IMR-90 (cell line): ENCODE measurements around the gene GOLGA6A. TPM values are rescaled to one million over a fixed set of nuclear protein-coding genes. Genes with fewer than 3 reads are reported as not detected.
"Not testable (repeated sequence)": the region's sequence is repeated elsewhere in the genome, so short reads cannot be mapped to it uniquely, and the experiment has no call there.

ENCODE experiments used
- ATAC-seq: fragments of 200-7000 bp; cut with Tn5 transposase; 2 replicates; pipeline ENCODE4 v1.9.1; 2020; ENCODE audit warnings: low read depth, mild to moderate bottlenecking, moderate library complexity
- BruUV-seq: library from RNA; stranded (reverse); fragments of 400-500 nt; replicated peaks from 2 replicates; lab custom pipeline; 2021; lab: Mats Ljungman, UMichigan
- CTCF ChIA-PET: fragments of 300-600 bp; formaldehyde crosslinking; extraction: SDS; loops from one replicate; lab custom pipeline; 2021; ENCODE audit warnings: antibody characterized with exemption; lab: Yijun Ruan, JAX
- POLR2A ChIA-PET: fragments of 300-600 bp; sonication (Branson Sonifier 250); formaldehyde crosslinking; loops from one replicate; lab custom pipeline; 2022; ENCODE audit warnings: antibody characterized with exemption; ENCODE audit not compliant: unreplicated experiment; lab: Charles Lee
- DNase-seq: peaks from one replicate; pipeline ENCODE4 v3.0.0; 2013
- H2AFZ ChIP-seq: replicated peaks from 2 replicates; pipeline ENCODE3; 2013; ENCODE audit warnings: low read length, mild to moderate bottlenecking; ENCODE audit not compliant: poor library complexity
- H2AK5ac ChIP-seq: 2 replicates; pipeline ENCODE4 v1.6.1; 2013; ENCODE audit warnings: low read depth, low read length, inconsistent platforms
- H2AK9ac ChIP-seq: replicated peaks from 2 replicates; pipeline ENCODE3; 2013; ENCODE audit warnings: mild to moderate bottlenecking, low read depth, low read length, moderate library complexity; ENCODE audit not compliant: poor library complexity
- H2BK120ac ChIP-seq: 2 replicates; pipeline ENCODE4 v1.6.1; 2013; ENCODE audit warnings: low read depth, low read length, inconsistent platforms
- H2BK15ac ChIP-seq: 3 replicates; pipeline ENCODE4 v1.6.1; 2013; ENCODE audit warnings: low read depth, low read length, inconsistent platforms
- H2BK20ac ChIP-seq: 2 replicates; pipeline ENCODE4 v1.6.1; 2013; ENCODE audit warnings: low read depth, mild to moderate bottlenecking, inconsistent platforms, low read length, moderate library complexity
- H2BK5ac ChIP-seq: 2 replicates; pipeline ENCODE4 v1.6.1; 2013; ENCODE audit warnings: mild to moderate bottlenecking, low read depth, low read length, inconsistent platforms; ENCODE audit not compliant: poor library complexity, severe bottlenecking
- H3K14ac ChIP-seq: replicated peaks from 2 replicates; pipeline ENCODE4 v1.6.1; 2013; ENCODE audit warnings: low read depth, low read length, inconsistent platforms
- H3K18ac ChIP-seq: 2 replicates; pipeline ENCODE4 v1.6.1; 2013; ENCODE audit warnings: low read depth, low read length, control low read depth
- H3K23ac ChIP-seq: 2 replicates; pipeline ENCODE4 v1.6.1; 2013; ENCODE audit warnings: low read depth, low read length, inconsistent platforms
- H3K27ac ChIP-seq: 2 replicates; pipeline ENCODE4 v1.5.1; 2013; ENCODE audit warnings: mild to moderate bottlenecking, control low read depth, low read length; ENCODE audit not compliant: insufficient read depth
- H3K27me3 ChIP-seq: 2 replicates; pipeline ENCODE4 v1.6.1; 2013; ENCODE audit warnings: low read length; ENCODE audit not compliant: control insufficient read depth, insufficient read depth
- H3K36me3 ChIP-seq: 2 replicates; pipeline ENCODE4 v1.6.1; 2013; ENCODE audit warnings: low read length, mixed read lengths; ENCODE audit not compliant: control insufficient read depth, insufficient read depth
- H3K4ac ChIP-seq: 2 replicates; pipeline ENCODE4 v1.6.1; 2013; ENCODE audit warnings: low read depth, low read length, inconsistent platforms
- H3K4me1 ChIP-seq: 2 replicates; pipeline ENCODE4 v1.6.1; 2013; ENCODE audit warnings: low read length, mixed read lengths; ENCODE audit not compliant: control insufficient read depth, insufficient read depth
- H3K4me2 ChIP-seq: 2 replicates; pipeline ENCODE4 v1.6.1; 2013; ENCODE audit warnings: low read depth, mild to moderate bottlenecking, control low read depth, low read length, moderate library complexity
- H3K4me3 ChIP-seq: 2 replicates; pipeline ENCODE4 v1.5.1; 2013; ENCODE audit warnings: low read depth, mild to moderate bottlenecking, control low read depth, low read length, moderate library complexity; ENCODE audit not compliant: insufficient read depth
- H3K56ac ChIP-seq: 2 replicates; pipeline ENCODE4 v1.6.1; 2013; ENCODE audit warnings: low read length, inconsistent platforms; ENCODE audit not compliant: insufficient read depth; ENCODE audit errors: extremely low read depth
- H3K79me1 ChIP-seq, 2 experiments: 2 replicates each; pipeline ENCODE4 v1.6.1; 2013; ENCODE audit warnings: low read length in 2 of 2, inconsistent platforms in 1 of 2, low read depth in 1 of 2
- H3K9ac ChIP-seq: 2 replicates; pipeline ENCODE4 v1.6.1; 2013; ENCODE audit warnings: low read depth, low read length, control low read depth
- H3K9me1 ChIP-seq: 2 replicates; pipeline ENCODE4 v1.6.1; 2013; ENCODE audit warnings: low read length, inconsistent platforms; ENCODE audit not compliant: insufficient read depth
- H3K9me3 ChIP-seq: 2 replicates; pipeline ENCODE4 v1.6.1; 2013; ENCODE audit warnings: low read length; ENCODE audit not compliant: control insufficient read depth, insufficient read depth
- H4K20me1 ChIP-seq: 2 replicates; pipeline ENCODE4 v1.6.1; 2013; ENCODE audit warnings: low read length, inconsistent platforms; ENCODE audit not compliant: insufficient read depth
- H4K5ac ChIP-seq: 2 replicates; pipeline ENCODE4 v1.6.1; 2013; ENCODE audit warnings: mild to moderate bottlenecking, low read depth, low read length, control low read depth
- H4K8ac ChIP-seq, 2 experiments: 2 replicates each; pipeline ENCODE4 v1.6.1; 2013; ENCODE audit warnings: low read depth in 2 of 2, low read length in 2 of 2, control low read depth in 1 of 2, inconsistent platforms in 1 of 2
- H4K91ac ChIP-seq: 2 replicates; pipeline ENCODE4 v1.6.1; 2013; ENCODE audit warnings: low read depth, low read length, inconsistent platforms; ENCODE audit not compliant: insufficient read depth
- WGBS, 2 experiments: methylation state at CpG; one replicate each; pipeline versions ENCODE4 v1.1.5 to v1.1.7; 2013; ENCODE audit warnings: missing lambda C conversion rate in 2 of 2; ENCODE audit not compliant: insufficient read length in 1 of 2; ENCODE audit errors: extremely low coverage in 2 of 2; 5-methylcytosine and 5-hydroxymethylcytosine counted together
- dilution Hi-C: fragments of 300-500 bp; cut with HindIII; formaldehyde crosslinking; loops from one replicate; pipeline ENCODE4 v1.14.3; 2018; ENCODE audit warnings: low sequenced_read_pairs; ENCODE audit not compliant: unreplicated experiment
- in situ Hi-C: fragments of 300-500 bp; cut with MboI; formaldehyde crosslinking; loops from 3 replicates; pipeline ENCODE4 v1.14.3; 2019; ENCODE audit warnings: low sequenced_read_pairs, inconsistent platforms, mixed read lengths
- intact Hi-C: fragments of 100-400 bp; cut with micrococcal nuclease; formaldehyde crosslinking; loops from 2 replicates; pipeline ENCODE4 v1.10.0; 2022
- polyA plus RNA-seq, 3 experiments: library from polyadenylated mRNA; depleted of rRNA; stranded (reverse); fragments of >200 nt; gene quantifications; 2 replicates each; pipeline ENCODE4 v1.2.3, GENCODE V29; 2012; ENCODE audit warnings: low replicate concordance in 1 of 3
- total RNA-seq: library from RNA; depleted of rRNA; stranded (reverse); fragments of >200 nt; gene quantifications from 2 replicates; pipeline ENCODE4 v1.2.3, GENCODE V29; 2012

Gene GOLGA6A
- total and polyA plus RNA-seq, 2 of the 4 experiments (the other 2 are of a cell fraction): not detected

DNA sequence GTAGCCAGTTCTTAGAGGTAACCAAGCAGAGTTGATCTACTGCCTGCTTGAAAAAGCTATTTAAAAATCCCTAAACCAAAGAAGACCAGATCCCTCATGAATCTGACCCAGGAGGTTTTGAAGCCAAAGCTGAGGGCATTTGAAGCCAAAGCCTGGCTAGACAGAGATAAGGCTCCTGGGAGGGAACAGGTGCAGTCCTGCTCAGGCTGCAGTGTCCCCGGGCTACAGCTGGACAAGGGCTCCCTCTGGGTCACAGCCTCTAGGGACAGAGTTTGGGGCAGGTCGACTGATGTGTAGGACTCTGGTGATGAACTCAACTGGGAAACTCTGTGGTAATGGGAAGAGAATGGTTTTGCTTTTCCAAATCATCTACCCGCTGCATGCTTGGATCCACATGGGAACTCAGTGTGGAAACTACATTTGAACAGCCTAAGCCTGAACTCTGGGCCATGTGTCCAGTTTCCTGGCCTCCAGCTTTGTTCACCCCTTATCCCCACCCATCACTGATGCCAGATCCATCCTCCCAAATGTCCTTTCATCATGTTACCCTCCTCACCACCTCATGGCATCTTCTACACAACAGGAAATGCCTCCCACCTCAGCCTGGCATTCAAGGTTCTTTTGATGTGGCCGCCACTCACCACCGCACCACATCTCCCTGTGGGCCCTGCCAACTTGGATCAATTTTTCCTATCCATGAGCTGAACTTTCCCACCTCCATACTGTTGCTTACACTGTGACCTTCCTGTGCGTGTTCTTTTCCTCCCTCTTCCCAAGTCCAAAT is 23.1 kb downstream of the GOLGA6A start:
- H3K14ac ChIP-seq, dilution Hi-C loops, ATAC-seq, H2AK5ac ChIP-seq, POLR2A ChIA-PET, H2BK120ac ChIP-seq, H3K9ac ChIP-seq, DNase-seq, H3K9me1 ChIP-seq, H3K56ac ChIP-seq, CTCF ChIA-PET, H3K4me2 ChIP-seq, H2BK20ac ChIP-seq, H3K27ac ChIP-seq, H2AFZ ChIP-seq, H3K79me1 ChIP-seq, H3K36me3 ChIP-seq, BruUV-seq, H3K4me3 ChIP-seq, H4K8ac ChIP-seq, H4K20me1 ChIP-seq, H3K4ac ChIP-seq, H2BK15ac ChIP-seq, H4K91ac ChIP-seq, H3K23ac ChIP-seq, H3K4me1 ChIP-seq, H3K18ac ChIP-seq, H2AK9ac ChIP-seq, H4K5ac ChIP-seq, H3K9me3 ChIP-seq, H2BK5ac ChIP-seq, intact Hi-C loops: not testable (repeated sequence)
- in situ Hi-C loops: loop anchor here (5.0 kb wide), 1 partner anchor 68 kb away; no protein-coding TSS in a partner anchor
- WGBS, 2 experiments: 76% methylated on average over 2 of the region's 6 CpGs; no CpG with 5 or more reads in 1 of the 2 experiments
- H3K27me3 ChIP-seq: peaks cover 27% of the 10 kb centered on the region

DNA sequence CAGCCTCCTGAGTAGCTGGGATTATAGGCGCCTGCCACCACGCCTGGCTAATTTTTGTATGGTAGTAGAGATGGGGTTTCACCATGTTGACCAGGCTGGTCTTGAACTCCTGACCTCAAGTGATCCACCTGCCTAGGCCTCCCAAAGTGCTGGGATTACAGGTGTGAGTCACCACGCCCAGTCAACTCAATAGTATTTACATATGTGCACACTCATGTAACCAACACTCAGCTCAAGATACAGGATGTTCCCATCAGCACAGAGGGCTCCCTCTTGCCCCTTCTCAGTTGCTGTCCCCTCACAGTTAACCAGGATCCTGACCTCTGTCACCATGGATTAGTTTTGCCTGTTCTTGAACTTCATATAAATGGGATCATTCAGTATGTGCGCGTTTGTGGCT is 26.0 kb downstream of the GOLGA6A start:
- H2BK15ac ChIP-seq, H3K56ac ChIP-seq, H3K4ac ChIP-seq, H3K9me1 ChIP-seq, H3K36me3 ChIP-seq, H4K91ac ChIP-seq, ATAC-seq, H4K20me1 ChIP-seq, H2AK5ac ChIP-seq, H3K4me2 ChIP-seq, H2BK20ac ChIP-seq, intact Hi-C loops, H3K14ac ChIP-seq, dilution Hi-C loops, H2BK120ac ChIP-seq, H2AFZ ChIP-seq, H3K4me3 ChIP-seq, DNase-seq, H3K9me3 ChIP-seq, H4K5ac ChIP-seq, POLR2A ChIA-PET, H3K79me1 ChIP-seq, BruUV-seq, H3K23ac ChIP-seq, H3K27ac ChIP-seq, H2AK9ac ChIP-seq, H3K9ac ChIP-seq, H3K18ac ChIP-seq, H4K8ac ChIP-seq, H2BK5ac ChIP-seq: not testable (repeated sequence)
- in situ Hi-C loops: loop anchor here (5.0 kb wide), 1 partner anchor 71 kb away; no protein-coding TSS in a partner anchor
- WGBS, 2 experiments: 67% methylated on average over 1 of the region's 5 CpGs; no CpG with 5 or more reads in 1 of the 2 experiments
- CTCF ChIA-PET: interaction anchor here (1.0 kb wide), 1 partner anchor 83 kb away, joined by 3 read pairs; no protein-coding TSS in a partner anchor
- peaks cover 15% of the 10 kb centered on the region for H3K4me1 ChIP-seq
- H3K27me3 ChIP-seq: peaks cover 19% of the 10 kb centered on the region
